Measurements from ENCODE around the gene NCF2.
A peak's percentile ranks its signal among the peaks of the same experiment; 100 is the strongest.

NCF2 gene

DNA sequence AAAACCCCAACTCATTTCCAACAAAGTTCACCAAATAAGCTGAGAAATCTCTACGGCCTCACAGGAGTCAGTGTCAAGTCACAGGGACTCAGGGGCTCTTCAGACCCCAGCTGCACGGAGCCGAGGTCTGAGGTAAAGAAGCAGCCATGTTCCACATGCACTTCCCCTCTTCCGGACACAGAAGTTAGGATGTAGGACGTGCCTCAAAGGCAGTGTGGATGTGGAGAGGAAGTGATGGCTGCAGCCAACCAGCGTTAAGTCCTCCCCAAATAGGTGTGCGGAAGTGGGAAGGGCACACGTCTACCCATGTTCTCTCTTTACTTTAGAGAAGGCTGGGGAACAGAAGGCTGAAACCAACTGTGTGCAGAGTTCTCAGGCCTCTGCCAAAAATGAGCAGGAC, 14.6 kb upstream of the NCF2 start:
- no peak for ATAC-seq (replicated peaks)
- no peaks in the 10 kb centered on the region for H3K36me3 Mint-ChIP-seq (ENCODE audit: insufficient read depth)
- H3K27ac Mint-ChIP-seq, result peak overlapping the region in 1 of 2 donors; percentile 54
- peaks cover 0 to 10% of the 10 kb centered on the region in 2 donors for H3K4me1 Mint-ChIP-seq (ENCODE audit: low read depth in 2 of 2)
- no peaks in the 10 kb centered on the region for H3K9me3 Mint-ChIP-seq
- no peak for DNase-seq
- no peak overlapping the region for H3K4me3 Mint-ChIP-seq
- H3K27me3 Mint-ChIP-seq, result peaks cover 6 to 37% of the 10 kb centered on the region in 2 donors

DNA sequence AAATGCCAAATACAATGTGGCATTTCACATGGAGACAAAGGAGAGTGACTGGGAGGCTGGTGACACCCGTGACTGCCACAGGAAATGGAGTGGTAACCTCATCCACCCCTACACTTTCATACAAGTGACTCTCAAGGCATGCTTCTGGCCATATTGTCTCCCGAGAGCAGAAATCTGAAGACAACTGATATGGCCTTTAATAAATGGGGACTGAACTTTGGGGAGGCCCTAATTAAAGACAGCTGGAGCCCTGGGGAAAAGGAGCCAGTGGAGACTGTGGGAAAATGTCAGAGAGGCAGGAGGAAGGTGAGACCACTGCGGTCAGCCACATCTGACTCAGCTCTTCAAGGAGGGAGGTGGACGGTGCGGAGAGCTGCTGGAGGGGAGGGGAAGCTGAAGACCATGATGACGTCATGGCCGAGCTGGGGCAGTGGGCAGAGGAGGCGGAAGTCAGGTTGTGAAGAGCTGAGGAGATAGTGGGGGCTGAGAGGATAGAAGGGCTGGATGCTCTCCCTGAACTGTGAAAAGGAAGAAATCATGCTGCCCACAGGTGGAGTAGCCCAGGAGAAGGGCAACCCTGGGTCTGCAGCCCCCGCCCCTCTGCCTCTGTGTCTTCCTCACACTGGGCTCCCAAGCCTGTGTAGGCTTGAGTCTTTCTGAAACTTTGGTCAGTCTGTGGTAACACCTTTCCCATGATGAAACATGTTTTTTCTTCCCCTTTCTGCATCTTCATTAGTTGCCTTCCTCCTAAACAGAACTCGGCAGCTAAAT, 14.0 kb upstream of the NCF2 start:
- peaks cover 0 to 10% of the 10 kb centered on the region in 2 donors for H3K4me1 Mint-ChIP-seq (ENCODE audit: low read depth in 2 of 2)
- H3K9me3 Mint-ChIP-seq, result no peaks in the 10 kb centered on the region
- peak overlapping the region in 1 of 2 donors; percentile 59 for H3K27ac Mint-ChIP-seq
- H3K36me3 Mint-ChIP-seq (ENCODE audit: insufficient read depth), result no peaks in the 10 kb centered on the region
- H3K4me3 Mint-ChIP-seq, result peak overlapping the region in 1 of 2 donors; percentile 24
- peaks cover 6 to 35% of the 10 kb centered on the region in 2 donors for H3K27me3 Mint-ChIP-seq
- DNase-seq, result no peak
- ATAC-seq (replicated peaks), result peak; percentile 37

DNA sequence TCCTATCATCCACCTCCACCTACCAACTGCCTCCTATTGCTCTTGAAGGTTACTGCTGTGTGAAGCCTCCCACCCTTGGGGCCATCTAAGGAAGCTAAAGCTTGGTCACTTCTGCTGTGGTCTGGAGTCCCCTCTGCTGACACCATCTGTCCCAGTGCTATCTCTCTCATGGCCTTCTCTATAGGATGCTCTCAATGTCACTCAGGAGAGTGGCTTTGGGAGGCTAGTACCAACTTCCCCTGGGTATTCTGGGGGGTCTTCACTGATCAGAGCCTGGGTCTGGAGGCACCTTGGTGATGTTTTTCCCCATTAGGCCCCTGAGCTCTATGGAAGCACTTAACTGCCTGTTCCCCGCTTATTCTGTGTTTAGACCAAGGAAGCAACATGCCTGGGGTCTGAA, 12.3 kb upstream of the NCF2 start:
- DNase-seq (no peak), ATAC-seq (replicated peaks) (no peak)
- no peak overlapping the region for H3K4me3 Mint-ChIP-seq
- H3K4me1 Mint-ChIP-seq (ENCODE audit: low read depth in 2 of 2), result peaks cover 0 to 10% of the 10 kb centered on the region in 2 donors
- H3K36me3 Mint-ChIP-seq (ENCODE audit: insufficient read depth), result no peaks in the 10 kb centered on the region
- H3K27me3 Mint-ChIP-seq, result peaks cover 6 to 31% of the 10 kb centered on the region in 2 donors
- H3K9me3 Mint-ChIP-seq, result no peaks in the 10 kb centered on the region
- H3K27ac Mint-ChIP-seq, result no peak overlapping the region

- Mint-ChIP-seq H3K4me1 (ENCODE audit: low read depth in 2 of 2) (peaks cover 0 to 10% of the 10 kb centered on the region in 2 donors), H3K27me3 (peaks cover 6 to 31% of the 10 kb centered on the region in 2 donors), H3K9me3 (no peaks in the 10 kb centered on the region), H3K27ac (no peak overlapping the region), H3K36me3 (ENCODE audit: insufficient read depth) (no peaks in the 10 kb centered on the region), H3K4me3 (no peak overlapping the region)
- DNase-seq, result no peak
- ATAC-seq (replicated peaks), result no peak
Measured at GRCh38 chr1:183600634-183601033, 10.4 kb upstream of the NCF2 start.

DNA sequence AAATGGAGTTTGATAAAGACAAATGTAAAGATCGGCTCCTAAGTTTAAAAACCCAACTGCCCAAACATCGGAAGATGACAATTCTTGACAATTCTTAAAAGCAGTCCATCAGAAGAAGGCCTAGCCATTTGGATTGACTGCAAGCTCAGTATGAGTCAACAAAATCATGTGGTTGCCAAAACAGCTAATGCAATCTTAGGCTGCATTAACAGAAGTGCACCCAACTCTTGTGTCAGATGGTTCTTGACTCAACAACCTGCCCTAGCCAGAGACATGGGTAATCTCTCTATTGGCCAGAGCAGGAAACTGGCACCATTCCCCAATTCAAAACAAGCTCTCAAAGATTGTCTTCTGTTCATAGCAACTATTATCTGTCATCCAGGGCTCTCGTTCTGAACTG, 9.9 kb upstream of the NCF2 start:
- ATAC-seq (replicated peaks), result no peak
- peaks cover 0 to 10% of the 10 kb centered on the region in 2 donors for H3K4me1 Mint-ChIP-seq (ENCODE audit: low read depth in 2 of 2)
- no peaks in the 10 kb centered on the region for H3K9me3 Mint-ChIP-seq
- no peaks in the 10 kb centered on the region for H3K36me3 Mint-ChIP-seq (ENCODE audit: insufficient read depth)
- no peak overlapping the region for H3K4me3 Mint-ChIP-seq
- H3K27me3 Mint-ChIP-seq, result peaks cover 6 to 31% of the 10 kb centered on the region in 2 donors
- H3K27ac Mint-ChIP-seq, result no peak overlapping the region
- no peak for DNase-seq

DNA sequence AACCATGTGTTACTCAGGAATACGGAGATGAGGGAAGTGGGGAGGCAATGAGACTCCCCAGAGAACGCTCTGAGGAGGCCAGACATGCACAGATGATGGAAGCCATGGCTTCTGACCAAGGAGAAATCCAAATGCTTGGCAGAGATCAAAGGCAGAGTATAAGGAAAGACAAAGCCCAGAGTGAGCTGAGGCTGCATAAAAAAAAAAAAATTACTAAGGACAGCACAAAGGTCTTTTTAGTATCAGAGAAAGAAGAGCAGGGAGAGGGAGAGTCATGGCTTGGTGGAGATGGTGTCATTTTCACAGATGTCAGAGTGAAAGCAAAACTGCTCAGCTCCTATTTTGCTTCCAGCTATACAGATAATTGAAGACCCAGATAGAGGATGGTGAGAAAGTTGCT, 8.1 kb upstream of the NCF2 start:
- Mint-ChIP-seq H3K4me3 (no peak overlapping the region), H3K36me3 (ENCODE audit: insufficient read depth) (no peaks in the 10 kb centered on the region), H3K9me3 (no peaks in the 10 kb centered on the region), H3K4me1 (ENCODE audit: low read depth in 2 of 2) (no peaks in the 10 kb centered on the region), H3K27ac (peak overlapping the region; percentile 2 to 3), H3K27me3 (peaks cover 5 to 19% of the 10 kb centered on the region in 2 donors)
- DNase-seq (no peak), ATAC-seq (replicated peaks) (no peak)

GRCh38 chr1:183597656-183598347, 7.5 kb upstream of the NCF2 start:
- H3K36me3 Mint-ChIP-seq (ENCODE audit: insufficient read depth), result no peaks in the 10 kb centered on the region
- peaks cover 5 to 20% of the 10 kb centered on the region in 2 donors for H3K27me3 Mint-ChIP-seq
- H3K9me3 Mint-ChIP-seq, result no peaks in the 10 kb centered on the region
- peak overlapping the region in 1 of 2 donors; percentile 2 for H3K27ac Mint-ChIP-seq
- DNase-seq, result no peak
- no peak overlapping the region for H3K4me3 Mint-ChIP-seq
- ATAC-seq (replicated peaks), result no peak
- H3K4me1 Mint-ChIP-seq (ENCODE audit: low read depth in 2 of 2), result no peaks in the 10 kb centered on the region

DNA sequence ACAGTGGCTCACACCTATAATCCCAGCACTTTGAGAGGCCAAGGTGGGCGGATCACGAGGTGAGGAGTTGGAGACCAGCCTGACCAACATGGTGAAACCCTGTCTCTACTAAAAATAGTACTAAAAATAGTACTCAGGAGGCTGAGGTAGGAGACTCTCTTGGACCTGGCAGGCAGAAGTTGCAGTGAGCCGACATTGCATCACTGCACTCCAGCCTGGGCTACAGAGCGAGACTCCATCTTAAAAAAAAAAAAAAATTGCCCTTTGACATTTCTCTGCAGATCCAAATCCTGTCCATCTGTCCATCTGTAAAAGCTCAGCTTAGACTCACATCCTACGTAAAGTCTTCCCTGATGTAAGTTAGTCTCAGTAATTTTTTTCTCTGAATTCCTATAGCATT, 6.2 kb upstream of the NCF2 start:
- no peaks in the 10 kb centered on the region for H3K9me3 Mint-ChIP-seq
- no peak for ATAC-seq (replicated peaks)
- DNase-seq, result no peak
- H3K36me3 Mint-ChIP-seq (ENCODE audit: insufficient read depth), result no peaks in the 10 kb centered on the region
- no peak overlapping the region for H3K4me3 Mint-ChIP-seq
- no peaks in the 10 kb centered on the region for H3K4me1 Mint-ChIP-seq (ENCODE audit: low read depth in 2 of 2)
- peaks cover 5 to 11% of the 10 kb centered on the region in 2 donors for H3K27me3 Mint-ChIP-seq
- H3K27ac Mint-ChIP-seq, result no peak overlapping the region

DNA sequence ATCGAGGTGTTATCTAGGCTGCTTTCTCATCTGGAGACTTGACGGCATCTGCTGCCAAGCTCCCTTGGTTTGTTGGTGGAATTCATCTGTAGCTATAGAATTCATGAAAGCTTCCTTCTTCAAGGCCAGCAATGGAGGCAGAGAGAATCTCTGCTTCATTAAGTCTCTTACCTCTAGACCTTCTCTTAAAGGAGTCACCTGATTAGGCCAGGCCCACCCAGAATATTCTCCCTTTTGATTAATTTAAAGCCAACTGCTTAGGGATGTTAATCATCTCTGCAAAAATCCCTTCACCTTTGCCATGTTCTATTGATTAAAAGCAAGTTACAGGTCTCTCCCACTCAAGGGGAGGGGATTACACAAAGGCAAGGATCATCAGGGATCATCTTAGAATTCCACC, 5.3 kb upstream of the NCF2 start:
- no peak overlapping the region for H3K4me3 Mint-ChIP-seq
- peaks cover 5 to 11% of the 10 kb centered on the region in 2 donors for H3K27me3 Mint-ChIP-seq
- ATAC-seq (replicated peaks) (no peak), DNase-seq (no peak)
- no peak overlapping the region for H3K27ac Mint-ChIP-seq
- no peaks in the 10 kb centered on the region for H3K36me3 Mint-ChIP-seq (ENCODE audit: insufficient read depth)
- H3K4me1 Mint-ChIP-seq (ENCODE audit: low read depth in 2 of 2), result peaks cover 0 to 1% of the 10 kb centered on the region in 2 donors
- H3K9me3 Mint-ChIP-seq, result no peaks in the 10 kb centered on the region

GRCh38 chr1:183593356-183593755, 3.1 kb upstream of the NCF2 start:
- ATAC-seq (replicated peaks), result peak; percentile 46
- Mint-ChIP-seq H3K9me3 (no peaks in the 10 kb centered on the region), H3K27ac (peak overlapping the region in 1 of 2 donors; percentile 39), H3K4me1 (ENCODE audit: low read depth in 2 of 2) (peaks cover 6 to 10% of the 10 kb centered on the region in 2 donors), H3K27me3 (peaks cover 5 to 11% of the 10 kb centered on the region in 2 donors), H3K4me3 (no peak overlapping the region), H3K36me3 (ENCODE audit: insufficient read depth) (peaks cover 2% of the 10 kb centered on the region)
- no peak for DNase-seq

GRCh38 chr1:183592733-183593132, 2.5 kb upstream of the NCF2 start:
- ATAC-seq (replicated peaks), result no peak
- Mint-ChIP-seq H3K4me1 (ENCODE audit: low read depth in 2 of 2) (peaks cover 6 to 10% of the 10 kb centered on the region in 2 donors), H3K36me3 (ENCODE audit: insufficient read depth) (peaks cover 2% of the 10 kb centered on the region), H3K27ac (no peak overlapping the region), H3K9me3 (no peaks in the 10 kb centered on the region), H3K27me3 (peaks cover 5 to 11% of the 10 kb centered on the region in 2 donors), H3K4me3 (no peak overlapping the region)
- no peak for DNase-seq

DNA sequence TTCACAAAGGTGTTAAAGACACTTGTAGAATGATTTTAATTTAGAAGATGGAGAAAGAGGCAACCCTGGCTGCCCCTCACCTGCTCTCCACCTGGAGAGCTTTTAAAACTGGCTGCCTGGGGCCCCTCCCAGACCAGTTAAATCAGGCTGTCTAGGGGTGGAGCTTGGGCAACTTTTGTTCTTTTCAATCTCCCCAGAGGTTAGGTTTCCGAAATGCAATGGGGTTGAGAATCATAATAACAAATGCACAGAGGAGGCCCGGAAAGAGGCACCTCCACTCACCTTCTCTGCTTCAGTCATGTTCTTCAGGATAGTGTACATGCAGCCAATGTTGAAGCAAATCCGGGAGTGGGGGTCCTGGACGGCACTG, 400 bp downstream of the NCF2 start:
- no peak overlapping the region for H3K4me3 Mint-ChIP-seq

GRCh38 chr1:183589384-183589783, 875 bp downstream of the NCF2 start:
- peak overlapping the region in 1 of 2 donors; percentile 35 for H3K4me3 Mint-ChIP-seq
- H3K27ac Mint-ChIP-seq, result peak overlapping the region in 1 of 2 donors; percentile 16
- peaks cover 2% of the 10 kb centered on the region for H3K36me3 Mint-ChIP-seq (ENCODE audit: insufficient read depth)
- H3K27me3 Mint-ChIP-seq, result peaks cover 5 to 11% of the 10 kb centered on the region in 2 donors
- no peak for ATAC-seq (replicated peaks)
- DNase-seq, result no peak
- H3K4me1 Mint-ChIP-seq (ENCODE audit: low read depth in 2 of 2), result peaks cover 8 to 10% of the 10 kb centered on the region in 2 donors
- no peaks in the 10 kb centered on the region for H3K9me3 Mint-ChIP-seq

More for the DNA sequence above, 400 bp downstream of the NCF2 start:
- Mint-ChIP-seq H3K4me1 (ENCODE audit: low read depth in 2 of 2) (peaks cover 8 to 10% of the 10 kb centered on the region in 2 donors), H3K27me3 (peaks cover 5 to 11% of the 10 kb centered on the region in 2 donors), H3K36me3 (ENCODE audit: insufficient read depth) (peaks cover 2% of the 10 kb centered on the region), H3K27ac (peak overlapping the region; percentile 58 to 79), H3K9me3 (no peaks in the 10 kb centered on the region)
- no peak for DNase-seq
- ATAC-seq (replicated peaks), result no peak

DNA sequence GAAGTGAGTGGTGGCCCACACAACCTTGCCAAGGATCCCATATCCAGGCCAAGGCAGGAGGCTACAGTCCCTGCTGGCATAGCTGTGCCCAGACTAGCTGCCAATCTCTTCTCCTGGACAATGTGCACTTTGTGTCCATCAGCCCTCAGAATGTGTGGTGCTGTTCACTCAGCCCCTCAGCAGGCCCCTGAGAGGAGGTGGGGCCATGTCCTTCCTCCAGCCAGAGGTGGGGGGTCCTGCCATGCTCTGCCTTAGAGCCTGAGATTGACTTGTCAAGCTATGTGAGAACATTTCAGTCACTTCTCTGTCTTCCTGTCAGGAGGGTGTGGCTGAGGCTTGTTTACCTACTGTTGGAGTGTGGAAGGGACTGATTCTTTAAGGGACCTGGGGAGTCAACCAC, 1.4 kb downstream of the NCF2 start:
- ATAC-seq (replicated peaks), result no peak
- Mint-ChIP-seq H3K4me3 (peak overlapping the region in 1 of 2 donors; percentile 35), H3K9me3 (no peaks in the 10 kb centered on the region), H3K36me3 (ENCODE audit: insufficient read depth) (peaks cover 2% of the 10 kb centered on the region), H3K4me1 (ENCODE audit: low read depth in 2 of 2) (peaks cover 8 to 10% of the 10 kb centered on the region in 2 donors), H3K27ac (peak overlapping the region in 1 of 2 donors; percentile 16), H3K27me3 (peaks cover 4 to 10% of the 10 kb centered on the region in 2 donors)
- DNase-seq, result no peak

All from effector memory CD8-positive, alpha-beta T cell (primary cell).